H1 (cell line): ENCODE data around the gene ACER3.

Source experiments
- CEBPB ChIP-seq: IDR thresholded peaks from 2 replicates; pipeline ENCODE4 v1.6.1; 2012; ENCODE audit warnings: low read depth, low read length
- EGR1 ChIP-seq: IDR thresholded peaks from 2 replicates; pipeline ENCODE4 v1.6.1; 2011; ENCODE audit warnings: low read depth, low read length, borderline replicate concordance
- EZH2 ChIP-seq: fragments of 200-600 bp; sonication (generic); IDR thresholded peaks from 2 replicates; pipeline ENCODE4 v1.7.1; 2012; ENCODE audit warnings: low read depth, mild to moderate bottlenecking, moderate library complexity, low read length, inconsistent platforms; ENCODE audit not compliant: severe bottlenecking
- POLR2AphosphoS5 ChIP-seq: IDR thresholded peaks from 2 replicates; pipeline ENCODE4 v1.6.1; 2011; ENCODE audit warnings: low read depth, low read length
- POU5F1 ChIP-seq: IDR thresholded peaks from 2 replicates; pipeline ENCODE4 v1.6.1; 2011; ENCODE audit warnings: low read depth, mild to moderate bottlenecking, low read length, moderate library complexity
- RAD21 ChIP-seq, 2 experiments: IDR thresholded peaks in 1 of 2; conservative IDR thresholded peaks in 1 of 2; 2 replicates each; pipeline ENCODE4 v1.6.1; 2011; ENCODE audit warnings: low read depth in 2 of 2, low read length in 2 of 2, improper control_type of control experiment in 1 of 2, inconsistent platforms in 1 of 2, mild to moderate bottlenecking in 1 of 2, moderate library complexity in 1 of 2
- TF ChIP-seq, protein P1 (sequence below): IDR thresholded peaks from 2 replicates; pipeline ENCODE4 v1.6.1; 2012; ENCODE audit warnings: inconsistent platforms
- TF ChIP-seq, protein P2 (sequence below): IDR thresholded peaks from 2 replicates; pipeline ENCODE4 v1.6.1; 2012; ENCODE audit warnings: inconsistent platforms
- TF ChIP-seq, protein P3 (sequence below), 3 experiments: IDR thresholded peaks; 1 replicate in 2 of 3; 2 replicates in 1 of 3; pipeline versions ENCODE4 v1.5.1 to v1.6.1; 2011; ENCODE audit warnings: low read length in 3 of 3, mild to moderate bottlenecking in 3 of 3, inconsistent platforms in 2 of 3, low read depth in 1 of 3, moderate library complexity in 1 of 3; ENCODE audit not compliant: insufficient read depth in 1 of 3; ENCODE audit errors: control extremely low read depth in 1 of 3

DNA sequence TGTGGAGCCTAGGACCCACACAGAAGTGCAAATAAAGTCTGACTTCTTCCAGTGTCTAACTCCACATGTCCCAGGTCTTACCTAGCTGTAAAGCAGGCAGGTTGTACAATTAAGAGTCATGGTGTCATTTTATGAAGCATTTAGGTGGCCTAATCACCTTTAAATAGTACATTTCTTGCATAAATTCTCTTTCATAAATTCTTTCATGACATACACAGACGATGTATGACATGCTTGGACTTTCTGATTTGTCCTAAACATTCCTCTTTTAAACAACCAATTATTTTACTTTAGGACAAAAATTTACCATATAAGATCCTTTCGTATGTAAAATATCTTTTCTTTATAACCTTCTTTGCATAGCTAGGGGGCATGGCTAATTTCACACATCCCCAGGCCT is 46.3 kb upstream of the ACER3 start:
- TF ChIP-seq EGR1 (no peak), CEBPB (no peak), POU5F1 (no peak), RAD21 (IDR thresholded peaks at IDR 0.05 in 1 of 2, conservative IDR thresholded peaks at IDR 0.05 in 1 of 2; ENCODE audit: low read depth in 2 of 2, low read length in 2 of 2) (no peak), POLR2AphosphoS5 (no peak), EZH2 (no peak)
- TF ChIP-seq, protein P1, sequence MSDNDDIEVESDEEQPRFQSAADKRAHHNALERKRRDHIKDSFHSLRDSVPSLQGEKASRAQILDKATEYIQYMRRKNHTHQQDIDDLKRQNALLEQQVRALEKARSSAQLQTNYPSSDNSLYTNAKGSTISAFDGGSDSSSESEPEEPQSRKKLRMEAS: no peak
- TF ChIP-seq, protein P2, sequence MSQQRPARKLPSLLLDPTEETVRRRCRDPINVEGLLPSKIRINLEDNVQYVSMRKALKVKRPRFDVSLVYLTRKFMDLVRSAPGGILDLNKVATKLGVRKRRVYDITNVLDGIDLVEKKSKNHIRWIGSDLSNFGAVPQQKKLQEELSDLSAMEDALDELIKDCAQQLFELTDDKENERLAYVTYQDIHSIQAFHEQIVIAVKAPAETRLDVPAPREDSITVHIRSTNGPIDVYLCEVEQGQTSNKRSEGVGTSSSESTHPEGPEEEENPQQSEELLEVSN: no peak
- TF ChIP-seq, protein P3, sequence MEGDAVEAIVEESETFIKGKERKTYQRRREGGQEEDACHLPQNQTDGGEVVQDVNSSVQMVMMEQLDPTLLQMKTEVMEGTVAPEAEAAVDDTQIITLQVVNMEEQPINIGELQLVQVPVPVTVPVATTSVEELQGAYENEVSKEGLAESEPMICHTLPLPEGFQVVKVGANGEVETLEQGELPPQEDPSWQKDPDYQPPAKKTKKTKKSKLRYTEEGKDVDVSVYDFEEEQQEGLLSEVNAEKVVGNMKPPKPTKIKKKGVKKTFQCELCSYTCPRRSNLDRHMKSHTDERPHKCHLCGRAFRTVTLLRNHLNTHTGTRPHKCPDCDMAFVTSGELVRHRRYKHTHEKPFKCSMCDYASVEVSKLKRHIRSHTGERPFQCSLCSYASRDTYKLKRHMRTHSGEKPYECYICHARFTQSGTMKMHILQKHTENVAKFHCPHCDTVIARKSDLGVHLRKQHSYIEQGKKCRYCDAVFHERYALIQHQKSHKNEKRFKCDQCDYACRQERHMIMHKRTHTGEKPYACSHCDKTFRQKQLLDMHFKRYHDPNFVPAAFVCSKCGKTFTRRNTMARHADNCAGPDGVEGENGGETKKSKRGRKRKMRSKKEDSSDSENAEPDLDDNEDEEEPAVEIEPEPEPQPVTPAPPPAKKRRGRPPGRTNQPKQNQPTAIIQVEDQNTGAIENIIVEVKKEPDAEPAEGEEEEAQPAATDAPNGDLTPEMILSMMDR (IDR thresholded peaks at IDR 0.05; ENCODE audit: control extremely low read depth in 1 of 3, insufficient read depth in 1 of 3, low read depth in 1 of 3, low read length in 3 of 3): no peak
